GM19328 (cell line): ENCODE data around the gene CNDP1.
"Not testable (repeated sequence)": the region's sequence is repeated elsewhere in the genome, so short reads cannot be mapped to it uniquely, and the experiment has no call there.

Experiments
- ATAC-seq: cut with Tn5 transposase; IDR thresholded peaks from one replicate; pipeline ENCODE4 v1.9.1; 2021; ENCODE audit warnings: mild to moderate bottlenecking, moderate library complexity; ENCODE audit not compliant: unreplicated experiment

The CNDP1 gene

GRCh38 chr18:74541703-74542555, 7.6 kb downstream of the CNDP1 start:
- ATAC-seq, result no peak

DNA sequence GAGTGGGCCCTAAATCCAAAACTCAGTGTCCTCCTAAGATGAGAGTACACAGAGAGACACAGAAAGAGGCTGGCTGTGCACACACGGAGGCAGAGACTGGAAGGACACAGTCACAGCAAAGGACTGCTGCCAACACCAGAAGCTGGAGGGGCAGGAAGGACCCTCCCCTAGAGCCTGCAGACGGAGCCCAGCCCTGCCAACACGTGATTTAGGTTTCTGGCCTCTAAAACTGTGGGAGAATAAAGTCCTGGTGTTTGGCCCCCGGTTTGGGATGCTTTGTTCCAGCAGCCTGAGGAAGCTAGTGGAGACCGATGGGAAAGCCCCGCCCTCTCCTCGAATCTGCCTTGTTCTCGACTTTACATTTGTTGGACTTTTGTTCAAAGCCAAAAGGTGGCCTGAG, 10.6 kb downstream of the CNDP1 start:
- no peak for ATAC-seq

DNA sequence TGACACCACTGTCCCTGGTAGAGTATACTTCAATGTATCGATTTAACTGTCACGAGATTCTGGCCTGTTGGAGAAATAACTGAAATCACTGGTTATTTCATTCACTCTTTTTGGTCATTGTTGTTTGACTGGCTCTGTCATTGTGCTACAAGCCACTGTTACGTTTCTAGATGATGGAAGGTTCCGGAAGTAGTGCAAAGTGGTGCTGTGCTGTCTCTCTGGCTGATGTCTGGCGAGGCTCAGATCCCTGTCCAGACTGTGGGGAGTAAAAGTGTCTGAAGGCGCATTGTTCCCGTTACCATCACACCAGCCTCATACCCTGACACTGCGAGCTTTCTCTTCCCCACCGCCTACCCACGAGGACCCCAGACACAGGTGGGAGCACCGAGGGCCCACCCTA, 11.7 kb downstream of the CNDP1 start:
- ATAC-seq, result no peak

- ATAC-seq, result no peak
These were observed 12.6 kb downstream of the CNDP1 start for GRCh38 chr18:74546751-74547530.

GRCh38 chr18:74547860-74548259, 13.6 kb downstream of the CNDP1 start:
- ATAC-seq, result no peak

GRCh38 chr18:74549591-74550104, 15.3 kb downstream of the CNDP1 start:
- ATAC-seq, result no peak

DNA sequence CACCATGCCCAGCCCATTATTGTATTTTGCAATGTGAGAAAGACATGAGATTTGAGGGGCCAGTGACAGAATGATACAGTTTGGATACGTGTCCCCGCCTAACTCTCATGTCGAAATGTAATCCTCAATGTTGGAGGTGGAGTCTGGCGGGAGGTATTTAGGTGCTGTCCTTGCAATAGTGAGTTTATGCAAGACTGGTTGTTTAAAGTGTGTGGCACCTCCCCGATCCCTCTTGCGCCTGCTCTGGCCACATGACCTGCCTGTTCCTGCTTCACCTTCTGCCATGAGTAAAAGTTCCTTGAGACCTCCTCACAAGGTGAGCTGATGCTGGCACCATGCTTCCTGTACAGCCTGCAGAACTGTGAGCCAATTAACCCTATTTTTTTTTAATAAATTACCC, 16.6 kb downstream of the CNDP1 start:
- no peak for ATAC-seq

DNA sequence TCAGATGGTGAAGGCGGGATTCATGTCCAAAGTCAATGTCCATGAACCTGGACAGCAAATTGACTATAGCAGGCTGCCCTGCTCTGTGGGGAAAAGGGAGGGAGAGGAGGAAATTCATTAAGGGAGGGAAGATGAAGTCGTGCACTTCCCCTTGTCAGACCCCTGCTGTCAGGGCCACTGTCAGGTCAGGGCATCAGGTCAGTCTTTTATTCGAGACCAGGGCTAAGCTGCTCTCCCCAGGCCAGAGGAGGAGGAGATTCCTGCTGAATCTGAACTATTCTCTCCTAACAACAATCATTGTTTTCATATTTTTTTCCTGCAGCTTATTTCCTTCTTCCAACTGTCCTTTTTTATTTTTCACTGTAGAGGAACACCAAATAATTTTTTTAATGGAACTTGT, 17.2 kb downstream of the CNDP1 start:
- no peak for ATAC-seq

DNA sequence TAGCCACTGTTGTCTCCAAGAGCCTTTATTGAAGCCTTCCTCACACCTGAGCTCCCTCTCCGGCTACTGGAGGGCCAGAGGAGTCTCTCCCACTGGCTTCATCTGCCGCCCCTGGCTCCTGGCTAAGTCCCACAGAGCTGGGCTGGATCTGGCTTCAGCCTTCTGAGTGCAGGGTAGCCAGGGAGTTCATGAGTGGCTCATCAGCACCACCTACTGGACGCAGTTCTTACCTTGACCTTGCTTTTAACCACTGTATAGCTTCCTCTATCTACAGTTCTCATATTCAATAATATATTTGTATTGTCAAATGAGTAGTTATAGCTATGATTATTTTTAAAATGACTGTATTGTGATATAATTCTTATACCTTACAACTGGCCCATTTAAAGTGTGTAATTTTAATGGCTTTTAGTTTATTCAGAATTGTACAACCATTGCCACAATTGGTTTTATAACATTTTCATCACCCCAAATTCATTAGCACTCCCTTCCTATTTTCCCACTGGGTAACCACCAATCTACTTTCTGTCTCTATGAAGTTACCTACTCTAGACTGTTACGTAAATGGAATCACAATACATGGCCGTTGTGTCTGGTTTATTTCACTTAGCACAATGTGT, 17.7 kb downstream of the CNDP1 start:
- peak; percentile 99 for ATAC-seq

DNA sequence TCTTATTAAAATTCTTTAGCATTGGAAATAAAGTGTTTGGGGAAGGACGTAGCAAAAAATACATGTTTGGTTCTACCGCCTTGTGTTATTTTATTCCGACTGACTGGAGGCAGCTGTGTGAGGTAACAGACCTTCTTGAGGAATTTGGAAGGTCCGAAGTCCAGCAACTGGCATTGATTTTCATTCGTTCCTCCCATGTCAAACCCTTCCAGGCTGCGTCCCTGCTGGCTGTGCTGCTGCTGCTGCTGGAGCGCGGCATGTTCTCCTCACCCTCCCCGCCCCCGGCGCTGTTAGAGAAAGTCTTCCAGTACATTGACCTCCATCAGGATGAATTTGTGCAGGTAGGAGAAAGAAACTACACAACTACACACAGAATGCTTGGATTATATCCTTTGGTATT, 21.8 kb downstream of the CNDP1 start:
- ATAC-seq, result no peak

- no peak for ATAC-seq
These were observed 23.8 kb downstream of the CNDP1 start for GRCh38 chr18:74558096-74558495.

- ATAC-seq, result no peak
These were observed 27.9 kb downstream of the CNDP1 start for GRCh38 chr18:74562131-74562730.

GRCh38 chr18:74562775-74563174, 28.5 kb downstream of the CNDP1 start:
- ATAC-seq, result no peak

DNA sequence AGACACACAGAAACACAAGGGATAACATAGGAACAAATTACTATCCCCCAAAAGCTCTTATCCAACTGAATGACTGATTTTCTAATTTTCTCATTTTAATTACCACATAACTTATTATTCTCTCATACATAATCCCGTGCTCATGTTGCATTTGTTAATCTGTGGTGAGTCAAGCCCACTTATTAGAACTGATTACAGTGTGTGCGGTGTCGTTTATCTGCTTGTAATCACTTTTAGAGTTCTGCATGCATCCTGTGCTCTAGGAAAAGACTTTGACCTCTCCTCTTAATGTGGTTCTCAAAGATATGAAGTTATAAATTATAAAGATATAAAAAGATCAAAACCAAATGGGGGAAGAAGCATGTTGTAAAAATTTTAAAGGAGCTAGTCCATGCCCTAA, 29.7 kb downstream of the CNDP1 start:
- ATAC-seq, result no peak

DNA sequence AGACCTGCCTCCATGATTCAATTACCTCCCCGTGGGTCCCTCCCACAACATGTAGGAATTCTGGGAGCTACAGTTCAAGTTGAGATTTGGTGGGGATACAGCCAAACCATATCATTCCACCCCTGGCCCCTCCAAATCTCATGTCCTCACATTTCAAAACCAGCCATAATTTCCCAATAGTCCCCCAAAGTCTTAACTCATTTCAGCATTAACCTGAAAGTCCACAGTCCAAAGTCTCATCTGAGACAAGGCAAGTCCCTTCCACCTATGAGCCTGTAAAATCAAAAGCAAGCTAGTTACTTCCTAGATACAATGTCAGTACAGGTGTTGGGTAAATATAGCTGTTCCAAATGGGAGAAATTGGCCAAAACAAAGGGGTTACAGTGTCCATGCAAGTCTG, 30.9 kb downstream of the CNDP1 start:
- ATAC-seq, result not testable (repeated sequence)

- not testable (repeated sequence) for ATAC-seq
These were observed 31.7 kb downstream of the CNDP1 start for GRCh38 chr18:74565993-74566392.

- ATAC-seq, result no peak
These were observed 33.5 kb downstream of the CNDP1 start for GRCh38 chr18:74567822-74568221.

- no peak for ATAC-seq
These were observed 35.1 kb downstream of the CNDP1 start for GRCh38 chr18:74569401-74569800.

DNA sequence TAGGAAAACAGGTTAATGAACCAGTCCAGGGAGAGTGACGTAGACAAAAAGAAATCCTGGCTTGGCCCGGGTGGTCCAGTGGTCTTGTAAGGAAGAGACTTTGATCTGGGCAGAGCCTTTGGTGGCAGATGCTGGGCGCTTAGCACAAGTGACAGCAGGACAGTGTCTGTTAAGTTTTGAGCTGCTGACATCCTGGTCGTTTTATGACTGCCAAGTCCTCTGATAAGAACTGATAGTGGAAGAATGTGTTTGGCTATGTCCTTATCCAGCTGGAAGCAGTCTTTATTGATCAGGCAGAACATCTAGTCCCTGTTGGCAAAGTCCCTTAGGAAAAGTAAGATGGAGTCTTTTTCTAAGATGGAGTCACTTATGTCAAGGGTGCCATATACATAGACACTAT, 36.0 kb downstream of the CNDP1 start:
- ATAC-seq, result no peak

DNA sequence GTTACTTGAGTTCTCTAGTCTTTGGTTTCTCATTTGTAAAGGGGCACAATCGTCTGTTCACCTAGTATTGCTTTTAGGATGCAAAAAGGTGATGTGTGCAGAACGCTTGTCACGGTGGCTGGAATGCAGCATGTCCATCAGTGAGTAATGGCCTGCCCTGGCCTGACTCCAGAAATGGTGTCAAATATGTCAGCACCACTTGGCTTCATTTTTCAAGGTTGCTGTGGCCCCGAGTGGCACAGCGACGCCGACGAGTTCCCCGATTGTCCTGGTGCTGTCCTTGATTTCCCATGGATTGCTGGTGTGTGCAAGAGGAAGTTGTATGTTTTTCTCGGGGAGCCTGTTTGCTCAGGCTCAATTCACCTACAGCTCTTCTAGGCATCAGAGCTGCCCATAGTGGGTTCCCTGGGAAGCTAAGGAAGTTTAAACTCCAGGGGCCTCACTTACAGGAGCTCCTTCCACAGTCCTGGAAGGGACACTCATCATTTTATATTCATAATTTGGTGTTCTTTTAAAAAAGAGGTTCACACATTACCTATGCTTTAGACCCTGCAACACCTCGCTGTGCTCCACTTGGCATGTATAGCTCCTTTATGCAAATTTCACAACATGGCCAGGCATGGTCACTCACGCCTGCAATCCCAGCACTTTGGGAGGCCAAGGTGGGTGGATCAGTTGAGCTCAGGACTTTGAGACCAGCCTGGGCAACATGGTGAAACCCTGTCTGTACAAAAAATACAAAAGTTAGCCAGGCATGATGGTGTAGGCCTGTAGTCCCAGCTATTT, 37.8 kb downstream of the CNDP1 start:
- no peak for ATAC-seq
